HepG2 (cell line): ENCODE data around the gene COL4A2. TPM values are rescaled to one million over a fixed set of nuclear protein-coding genes. Genes with fewer than 3 reads are reported as not detected.
A peak's percentile ranks its signal among the peaks of the same experiment; 100 is the strongest.

Experiments
- FOXK2 ChIP-seq: fragments of 450-650 bp; IDR thresholded peaks from 2 replicates; pipeline ENCODE4 v1.6.1; 2016
- GATAD2A ChIP-seq: IDR thresholded peaks from 2 replicates; pipeline ENCODE4 v1.6.1; 2016
- HNF4A ChIP-seq: sonication (generic); formaldehyde crosslinking; IDR thresholded peaks from 2 replicates; pipeline ENCODE4 v1.4.0; 2020; ENCODE audit warnings: missing genetic modification reagents
- KDM6A ChIP-seq: IDR thresholded peaks from 2 replicates; pipeline ENCODE4 v1.6.1; 2016; ENCODE audit warnings: low read depth
- NAIF1 ChIP-seq: sonication (generic); formaldehyde crosslinking; IDR thresholded peaks from 2 replicates; pipeline ENCODE4 v1.5.0; 2020; ENCODE audit warnings: mild to moderate bottlenecking, missing genetic modification reagents, borderline replicate concordance
- NCOA2 ChIP-seq: sonication (generic); formaldehyde crosslinking; IDR thresholded peaks from 2 replicates; pipeline ENCODE4 v1.8.0; 2022; ENCODE audit warnings: inconsistent platforms
- POLR2G ChIP-seq: fragments of 200-400 bp; formaldehyde crosslinking; IDR thresholded peaks from 2 replicates; pipeline ENCODE4 v1.6.1; 2018; ENCODE audit warnings: mild to moderate bottlenecking, low read depth, low read length, moderate library complexity
- RELA ChIP-seq: sonication (generic); formaldehyde crosslinking; IDR thresholded peaks from 2 replicates; pipeline ENCODE4 v1.4.0; 2020; ENCODE audit warnings: missing genetic modification reagents
- SMAD3 ChIP-seq: sonication (generic); formaldehyde crosslinking; IDR thresholded peaks from 2 replicates; pipeline ENCODE4 v1.4.0; 2020; ENCODE audit warnings: missing genetic modification reagents
- SRSF1 ChIP-seq: fragments of 200-400 bp; formaldehyde crosslinking; optimal IDR thresholded peaks from 2 replicates; pipeline ENCODE3; 2017; ENCODE audit warnings: mild to moderate bottlenecking, low read depth, low read length, moderate library complexity
- TOPORS ChIP-seq: sonication (generic); formaldehyde crosslinking; IDR thresholded peaks from 2 replicates; pipeline ENCODE4 v1.8.0; 2023; ENCODE audit warnings: mild to moderate bottlenecking, missing genetic modification reagents
- YY1 ChIP-seq: IDR thresholded peaks from 2 replicates; pipeline ENCODE4 v1.6.1; 2011; ENCODE audit warnings: low read length, low read depth, moderate library complexity, mild to moderate bottlenecking; ENCODE audit not compliant: insufficient read depth, insufficient replicate concordance
- ZFY ChIP-seq: sonication (generic); formaldehyde crosslinking; IDR thresholded peaks from 2 replicates; pipeline ENCODE4 v1.4.0; 2020; ENCODE audit warnings: missing genetic modification reagents
- ZNF101 ChIP-seq: sonication (generic); formaldehyde crosslinking; IDR thresholded peaks from 2 replicates; pipeline ENCODE4 v1.4.0; 2020; ENCODE audit warnings: mild to moderate bottlenecking, low read depth, missing genetic modification reagents, borderline replicate concordance
- ZNF138 ChIP-seq: sonication (generic); formaldehyde crosslinking; IDR thresholded peaks from 2 replicates; pipeline ENCODE4 v1.5.0; 2020; ENCODE audit warnings: mild to moderate bottlenecking, low read depth, missing genetic modification reagents
- ZNF160 ChIP-seq: sonication (generic); formaldehyde crosslinking; IDR thresholded peaks from 2 replicates; pipeline ENCODE4 v1.8.0; 2022; ENCODE audit warnings: mild to moderate bottlenecking, inconsistent platforms, missing genetic modification reagents
- ZNF430 ChIP-seq: sonication (generic); formaldehyde crosslinking; IDR thresholded peaks from 2 replicates; pipeline ENCODE4 v1.9.0; 2021; ENCODE audit warnings: mild to moderate bottlenecking, missing genetic modification reagents
- ZNF432 ChIP-seq: sonication (generic); formaldehyde crosslinking; IDR thresholded peaks from 2 replicates; pipeline ENCODE4 v1.5.0; 2020; ENCODE audit warnings: missing genetic modification reagents, mild to moderate bottlenecking, borderline replicate concordance
- polyA plus RNA-seq, 8 experiments: library from polyadenylated mRNA; depleted of rRNA in 3 of 8; stranded (reverse) in 7 of 8; unstranded in 1 of 8; fragments of >200 nt; fragmentation: Illumina TruSeq in 4 of 8; extraction: Trizol in 4 of 8; gene quantifications; 2 replicates each; pipeline versions ENCODE4 v1.2.1 to v1.2.3, GENCODE V29; 2011 to 2016; ENCODE audit warnings: low read depth in 4 of 8, missing spikeins in 1 of 8, mixed read lengths in 1 of 8; ENCODE audit not compliant: insufficient read depth in 1 of 8
- total RNA-seq, 5 experiments: library from RNA; depleted of rRNA; stranded (reverse); fragments of >200 nt; fragmentation: Illumina TruSeq; extraction: Trizol; gene quantifications; 2 replicates each; pipeline ENCODE4 v1.2.3, GENCODE V29; 2016; ENCODE audit warnings: low read depth in 1 of 5
- TF ChIP-seq, protein P1 (sequence below): sonication (generic); formaldehyde crosslinking; IDR thresholded peaks from 2 replicates; pipeline ENCODE4 v1.4.0; 2020; ENCODE audit warnings: missing genetic modification reagents; ENCODE audit errors: not compliant biosample characterization
- TF ChIP-seq, protein P2 (sequence below): sonication (generic); formaldehyde crosslinking; IDR thresholded peaks from 2 replicates; pipeline ENCODE4 v1.8.0; 2022; ENCODE audit warnings: missing genetic modification reagents, mild to moderate bottlenecking, inconsistent platforms, borderline replicate concordance
- TF ChIP-seq, protein P3 (sequence below): fragments of 450-650 bp; IDR thresholded peaks from 2 replicates; pipeline ENCODE4 v1.6.1; 2017; ENCODE audit warnings: mild to moderate bottlenecking

Gene COL4A2
- total and polyA plus RNA-seq, 2 of the 13 experiments (the other 11 are each of a cell fraction or from before 2014, with no cell fraction given) = 0.22 to 1.9 TPM

DNA sequence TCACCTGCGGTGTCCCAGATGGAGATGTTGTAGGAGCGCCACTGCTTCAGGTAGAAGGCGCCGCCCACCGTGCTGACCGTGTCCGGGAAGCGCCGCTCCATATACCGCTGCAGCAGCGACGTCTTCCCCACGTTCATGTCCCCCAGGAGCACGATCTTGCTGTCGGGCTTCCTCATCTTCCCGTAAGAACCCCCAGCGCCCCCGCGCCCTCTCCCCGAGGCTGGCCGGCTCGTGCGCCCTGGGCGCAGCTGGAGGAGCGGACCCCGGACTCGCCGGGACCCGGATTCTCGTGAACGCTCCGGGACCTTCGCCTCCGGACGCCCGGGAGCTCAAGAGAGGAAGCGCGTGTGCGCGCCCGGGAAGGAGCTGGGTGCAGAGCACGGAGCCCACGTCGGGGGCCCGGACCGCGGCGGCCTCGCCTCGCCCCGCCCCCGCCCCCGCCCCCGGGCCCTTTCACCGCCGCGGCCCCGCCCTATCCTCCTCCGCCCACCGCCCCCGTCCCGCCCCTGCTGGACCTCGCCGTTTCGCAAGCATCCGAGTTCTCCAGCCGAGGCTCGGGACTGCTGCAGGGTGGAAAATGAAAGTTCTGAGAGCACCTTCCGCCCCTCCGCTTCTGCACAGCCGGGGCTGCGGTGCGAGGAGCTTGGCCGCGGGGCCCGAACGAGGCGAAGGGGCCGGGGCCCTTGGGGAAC, 254.4 kb downstream of the COL4A2 start, which contains the start of gene RAB20 (continued):
- TF ChIP-seq, protein P1, sequence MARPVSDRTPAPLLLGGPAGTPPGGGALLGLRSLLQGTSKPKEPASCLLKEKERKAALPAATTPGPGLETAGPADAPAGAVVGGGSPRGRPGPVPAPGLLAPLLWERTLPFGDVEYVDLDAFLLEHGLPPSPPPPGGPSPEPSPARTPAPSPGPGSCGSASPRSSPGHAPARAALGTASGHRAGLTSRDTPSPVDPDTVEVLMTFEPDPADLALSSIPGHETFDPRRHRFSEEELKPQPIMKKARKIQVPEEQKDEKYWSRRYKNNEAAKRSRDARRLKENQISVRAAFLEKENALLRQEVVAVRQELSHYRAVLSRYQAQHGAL (CRISPR knock-in tag) = peak; percentile 84
- TF ChIP-seq SRSF1 (no peak), NAIF1 (CRISPR knock-in tag) (0 out of 2 replicates have a peak, but pooled peaks have one; percentile 20), GATAD2A (peak; percentile 38), POLR2G (peak; percentile 78), ZNF432 (CRISPR knock-in tag) (peak; percentile 69; the same call in 1 of the 2 replicates), ZNF138 (no peak), YY1 (peak; percentile 9), ZNF430 (CRISPR knock-in tag) (no peak), ZNF160 (CRISPR knock-in tag) (no peak), FOXK2 (no peak), NCOA2 (CRISPR knock-in tag) (peak; percentile 28; the same call in 1 of the 2 replicates), RELA (CRISPR knock-in tag) (no peak), HNF4A (0 out of 2 replicates have a peak, but pooled peaks have one; percentile 2), TOPORS (CRISPR knock-in tag) (0 out of 2 replicates have a peak, but pooled peaks have one; percentile 60), KDM6A (no peak), ZNF101 (CRISPR knock-in tag) (no peak), SMAD3 (CRISPR knock-in tag) (0 out of 2 replicates have a peak, but pooled peaks have one; percentile 13), ZFY (CRISPR knock-in tag) (peak; percentile 68)
- TF ChIP-seq, protein P2, sequence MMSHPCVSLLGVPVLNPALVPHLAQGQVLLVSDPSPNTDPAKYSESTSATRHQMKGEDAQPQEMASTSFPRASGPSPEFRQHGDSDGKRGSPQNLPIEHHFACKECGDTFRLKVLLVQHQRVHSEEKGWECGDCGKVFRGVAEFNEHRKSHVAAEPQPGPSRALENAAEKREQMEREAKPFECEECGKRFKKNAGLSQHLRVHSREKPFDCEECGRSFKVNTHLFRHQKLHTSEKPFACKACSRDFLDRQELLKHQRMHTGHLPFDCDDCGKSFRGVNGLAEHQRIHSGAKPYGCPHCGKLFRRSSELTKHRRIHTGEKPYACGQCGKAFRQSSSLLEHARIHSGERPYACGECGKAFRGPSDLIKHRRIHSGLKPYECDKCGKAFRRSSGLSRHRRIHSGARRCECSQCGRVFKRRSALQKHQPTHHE (CRISPR knock-in tag) = 0 out of 2 replicates have a peak, but pooled peaks have one; percentile 44
- TF ChIP-seq, protein P3, sequence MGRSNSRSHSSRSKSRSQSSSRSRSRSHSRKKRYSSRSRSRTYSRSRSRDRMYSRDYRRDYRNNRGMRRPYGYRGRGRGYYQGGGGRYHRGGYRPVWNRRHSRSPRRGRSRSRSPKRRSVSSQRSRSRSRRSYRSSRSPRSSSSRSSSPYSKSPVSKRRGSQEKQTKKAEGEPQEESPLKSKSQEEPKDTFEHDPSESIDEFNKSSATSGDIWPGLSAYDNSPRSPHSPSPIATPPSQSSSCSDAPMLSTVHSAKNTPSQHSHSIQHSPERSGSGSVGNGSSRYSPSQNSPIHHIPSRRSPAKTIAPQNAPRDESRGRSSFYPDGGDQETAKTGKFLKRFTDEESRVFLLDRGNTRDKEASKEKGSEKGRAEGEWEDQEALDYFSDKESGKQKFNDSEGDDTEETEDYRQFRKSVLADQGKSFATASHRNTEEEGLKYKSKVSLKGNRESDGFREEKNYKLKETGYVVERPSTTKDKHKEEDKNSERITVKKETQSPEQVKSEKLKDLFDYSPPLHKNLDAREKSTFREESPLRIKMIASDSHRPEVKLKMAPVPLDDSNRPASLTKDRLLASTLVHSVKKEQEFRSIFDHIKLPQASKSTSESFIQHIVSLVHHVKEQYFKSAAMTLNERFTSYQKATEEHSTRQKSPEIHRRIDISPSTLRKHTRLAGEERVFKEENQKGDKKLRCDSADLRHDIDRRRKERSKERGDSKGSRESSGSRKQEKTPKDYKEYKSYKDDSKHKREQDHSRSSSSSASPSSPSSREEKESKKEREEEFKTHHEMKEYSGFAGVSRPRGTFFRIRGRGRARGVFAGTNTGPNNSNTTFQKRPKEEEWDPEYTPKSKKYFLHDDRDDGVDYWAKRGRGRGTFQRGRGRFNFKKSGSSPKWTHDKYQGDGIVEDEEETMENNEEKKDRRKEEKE = no peak
